OCI-LY3 (cell line): ENCODE measurements around the gene ZNF232.
"Not testable (repeated sequence)": the region's sequence is repeated elsewhere in the genome, so short reads cannot be mapped to it uniquely, and the experiment has no call there.

Source experiments
- H2AFZ ChIP-seq: fragments of 200-600, 300-600 bp; shearing (Covaris generic); 2 replicates; pipeline ENCODE4 v1.6.0; 2014; ENCODE audit warnings: antibody characterized with exemption, low read depth, low read length
- H3K27ac ChIP-seq: fragments of 200-600, 300-600 bp; sonication (generic); 2 replicates; pipeline ENCODE4 v1.5.1; 2014; ENCODE audit warnings: mild to moderate bottlenecking, low read length, moderate library complexity, mixed read lengths
- H3K27me3 ChIP-seq: fragments of 200-600, 300-600 bp; sonication (generic); 2 replicates; pipeline ENCODE4 v1.6.1; 2014; ENCODE audit warnings: low read depth, low read length, mixed read lengths
- H3K36me3 ChIP-seq: fragments of 200-600, 300-600 bp; sonication (generic); replicated peaks from 2 replicates; pipeline ENCODE3; 2014; ENCODE audit warnings: low read depth, low read length, mixed read lengths
- H3K4me1 ChIP-seq: fragments of 300-600, 200-600 bp; sonication (generic); 2 replicates; pipeline ENCODE4 v1.6.1; 2014; ENCODE audit warnings: low read length, mixed read lengths
- H3K4me2 ChIP-seq: fragments of 200-600, 300-600 bp; sonication (generic); 2 replicates; pipeline ENCODE4 v1.6.1; 2014; ENCODE audit warnings: low read length, mixed read lengths
- H3K4me3 ChIP-seq: fragments of 300-600, 200-600 bp; sonication (generic); 2 replicates; pipeline ENCODE4 v1.5.1; 2014; ENCODE audit warnings: antibody characterized with exemption, mild to moderate bottlenecking, low read length, moderate library complexity
- H3K79me2 ChIP-seq: fragments of 300-600, 200-600 bp; shearing (Covaris generic); 2 replicates; pipeline ENCODE4 v1.6.1; 2014; ENCODE audit warnings: mild to moderate bottlenecking, low read length, mixed read lengths
- H3K9ac ChIP-seq: fragments of 300-600, 200-600 bp; shearing (Covaris generic); 2 replicates; pipeline ENCODE4 v1.6.0; 2014; ENCODE audit warnings: mild to moderate bottlenecking, low read length, moderate library complexity
- H3K9me3 ChIP-seq: fragments of 200-600, 300-600 bp; shearing (Covaris generic); 2 replicates; pipeline ENCODE4 v1.6.1; 2014; ENCODE audit warnings: low read length, mixed read lengths; ENCODE audit not compliant: insufficient read depth
- H4K20me1 ChIP-seq: fragments of 200-600, 300-600 bp; sonication (generic); 2 replicates; pipeline ENCODE4 v1.6.1; 2016; ENCODE audit warnings: low read length, mixed read lengths; ENCODE audit not compliant: insufficient read depth
- CTCF ChIP-seq: fragments of 200-600, 300-600 bp; sonication (generic); IDR thresholded peaks from 2 replicates; pipeline ENCODE4 v1.5.1; 2014; ENCODE audit warnings: antibody characterized with exemption, low read length, low read depth
- EZH2phosphoT487 ChIP-seq: fragments of 200-600 bp; shearing (Covaris generic); IDR thresholded peaks from 2 replicates; pipeline ENCODE4 v1.6.1; 2018; ENCODE audit warnings: antibody characterized with exemption, mixed run types, low read depth

The ZNF232 gene

DNA sequence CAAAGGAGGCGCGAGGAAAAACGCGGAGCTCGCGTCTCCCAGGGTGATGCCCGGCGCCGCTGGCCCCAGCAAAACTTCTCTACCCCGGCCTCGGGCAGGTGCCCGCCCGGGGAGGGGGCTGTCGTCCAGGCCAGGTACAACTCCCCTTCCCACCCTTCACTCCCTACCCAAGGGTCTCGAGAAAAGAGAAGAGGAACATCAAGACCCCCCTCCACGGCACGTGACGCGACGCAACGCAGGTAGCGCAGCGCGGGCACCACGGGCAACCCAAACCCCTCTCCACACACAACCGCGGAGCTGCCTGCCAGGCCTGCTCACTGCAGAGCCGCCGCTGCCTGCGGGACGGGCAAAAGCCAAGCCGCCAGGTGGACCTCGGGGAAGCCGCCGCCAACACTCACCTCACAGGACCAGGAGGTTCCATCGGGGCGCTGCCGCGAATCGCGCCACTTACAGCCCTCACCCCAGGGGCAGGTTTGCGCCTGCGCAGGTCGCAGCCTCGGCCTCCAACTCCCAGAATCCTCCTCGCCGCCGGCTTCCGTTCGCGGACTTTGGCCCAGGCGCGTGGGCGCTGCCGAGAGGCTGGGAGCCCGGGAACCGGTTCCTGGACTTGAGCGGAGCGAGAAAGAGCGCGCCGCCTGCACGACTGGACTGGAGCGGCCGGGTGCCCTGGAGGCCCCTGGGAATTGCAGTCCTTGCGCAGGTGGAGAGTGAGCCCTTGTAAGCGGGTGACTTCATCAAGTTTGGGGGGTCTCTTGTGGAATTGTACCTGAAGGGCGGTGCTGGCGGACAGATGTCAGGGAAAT lies at the start of gene ZNF232:
Gene ZNF232 (minus strand): TSS at position 477 of the 803 bp plus-strand sequence. CDS start 56 bp downstream, at position 421.
- peak within 1 kb of the TSS; percentile 44; the same call in 1 of the 2 replicates for H3K9ac ChIP-seq
- H3K27ac ChIP-seq = no peak within 1 kb of the TSS
- H4K20me1 ChIP-seq = no peaks in the 10 kb centered on the region
- H3K36me3 ChIP-seq = peaks cover 5% of the 10 kb centered on the region
- H3K4me2 ChIP-seq = peak within 1 kb of the TSS; percentile 70
- no peaks in the 10 kb centered on the region for H3K9me3 ChIP-seq
- H3K4me1 ChIP-seq = 0 out of 2 replicates have a peak, but pooled peaks cover 4% of the 10 kb centered on the region
- peak within 1 kb of the TSS; percentile 87; the same call in 1 of the 2 replicates for H2AFZ ChIP-seq
- no peaks in the 10 kb centered on the region for H3K79me2 ChIP-seq
- H3K27me3 ChIP-seq = no peaks in the 10 kb centered on the region
- H3K4me3 ChIP-seq = peak within 1 kb of the TSS; percentile 79
- TF ChIP-seq EZH2phosphoT487 (no peak), CTCF (no peak)

DNA sequence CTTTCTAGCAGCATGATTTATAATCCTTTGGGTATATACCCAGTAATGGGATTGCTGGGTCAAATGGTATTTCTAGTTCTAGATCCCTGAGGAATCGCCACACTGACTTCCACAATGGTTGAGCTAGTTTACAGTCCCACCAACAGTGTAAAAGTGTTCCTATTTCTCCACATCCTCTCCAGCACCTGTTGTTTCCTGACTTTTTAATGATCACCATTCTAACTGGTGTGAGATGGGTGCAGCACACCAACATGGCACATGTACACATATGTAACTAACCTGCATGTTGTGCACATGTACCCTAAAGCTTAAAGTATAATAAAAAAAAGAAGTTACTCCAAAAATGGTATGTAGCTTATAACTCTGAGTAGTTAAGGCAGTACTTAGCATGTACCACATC lies 49.0 kb upstream of the ZNF232 start:
- H3K36me3 ChIP-seq, H3K9me3 ChIP-seq, H2AFZ ChIP-seq, H3K27ac ChIP-seq, H3K27me3 ChIP-seq, H3K9ac ChIP-seq, H4K20me1 ChIP-seq, H3K4me2 ChIP-seq, H3K4me3 ChIP-seq, H3K4me1 ChIP-seq, H3K79me2 ChIP-seq: not testable (repeated sequence)

- H3K27ac ChIP-seq, H3K4me3 ChIP-seq, H4K20me1 ChIP-seq, H3K9me3 ChIP-seq, H3K9ac ChIP-seq, H3K79me2 ChIP-seq, H3K36me3 ChIP-seq, H2AFZ ChIP-seq, H3K4me1 ChIP-seq, H3K4me2 ChIP-seq, H3K27me3 ChIP-seq: not testable (repeated sequence)
Observed at GRCh38 chr17:5146122-5146521, 34.4 kb upstream of the ZNF232 start.

GRCh38 chr17:5142877-5143276 lies 31.2 kb upstream of the ZNF232 start:
- not testable (repeated sequence) for H3K36me3 ChIP-seq, H3K79me2 ChIP-seq, H2AFZ ChIP-seq, H3K9ac ChIP-seq, H4K20me1 ChIP-seq, H3K4me2 ChIP-seq, H3K9me3 ChIP-seq, H3K27me3 ChIP-seq, H3K4me1 ChIP-seq, H3K4me3 ChIP-seq, H3K27ac ChIP-seq

DNA sequence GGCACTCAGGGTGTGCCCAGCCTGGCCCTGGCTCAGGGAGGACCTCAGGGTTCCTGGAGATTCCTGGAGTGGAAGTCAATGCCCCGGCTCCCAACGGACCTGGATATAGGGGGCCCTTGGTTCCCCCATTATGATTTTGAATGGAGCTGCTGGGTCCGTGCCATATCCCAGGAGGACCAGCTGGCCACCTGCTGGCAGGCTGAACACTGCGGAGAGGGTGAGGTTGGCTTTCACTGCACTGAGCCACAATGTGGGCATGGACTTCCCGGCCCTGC lies 27.7 kb upstream of the ZNF232 start:
- no peaks in the 10 kb centered on the region for H4K20me1 ChIP-seq
- no peaks in the 10 kb centered on the region for H3K4me1 ChIP-seq
- TF ChIP-seq EZH2phosphoT487 (no peak), CTCF (no peak)
- no peak overlapping the region for H3K27ac ChIP-seq
- no peaks in the 10 kb centered on the region for H3K79me2 ChIP-seq
- H2AFZ ChIP-seq = no peak overlapping the region
- no peak overlapping the region for H3K9ac ChIP-seq
- no peaks in the 10 kb centered on the region for H3K36me3 ChIP-seq
- no peaks in the 10 kb centered on the region for H3K9me3 ChIP-seq
- H3K4me3 ChIP-seq = no peak overlapping the region
- H3K4me2 ChIP-seq = no peak overlapping the region
- no peaks in the 10 kb centered on the region for H3K27me3 ChIP-seq
